Measurements from ENCODE around the gene UNKL.

Gene UNKL, protein sequence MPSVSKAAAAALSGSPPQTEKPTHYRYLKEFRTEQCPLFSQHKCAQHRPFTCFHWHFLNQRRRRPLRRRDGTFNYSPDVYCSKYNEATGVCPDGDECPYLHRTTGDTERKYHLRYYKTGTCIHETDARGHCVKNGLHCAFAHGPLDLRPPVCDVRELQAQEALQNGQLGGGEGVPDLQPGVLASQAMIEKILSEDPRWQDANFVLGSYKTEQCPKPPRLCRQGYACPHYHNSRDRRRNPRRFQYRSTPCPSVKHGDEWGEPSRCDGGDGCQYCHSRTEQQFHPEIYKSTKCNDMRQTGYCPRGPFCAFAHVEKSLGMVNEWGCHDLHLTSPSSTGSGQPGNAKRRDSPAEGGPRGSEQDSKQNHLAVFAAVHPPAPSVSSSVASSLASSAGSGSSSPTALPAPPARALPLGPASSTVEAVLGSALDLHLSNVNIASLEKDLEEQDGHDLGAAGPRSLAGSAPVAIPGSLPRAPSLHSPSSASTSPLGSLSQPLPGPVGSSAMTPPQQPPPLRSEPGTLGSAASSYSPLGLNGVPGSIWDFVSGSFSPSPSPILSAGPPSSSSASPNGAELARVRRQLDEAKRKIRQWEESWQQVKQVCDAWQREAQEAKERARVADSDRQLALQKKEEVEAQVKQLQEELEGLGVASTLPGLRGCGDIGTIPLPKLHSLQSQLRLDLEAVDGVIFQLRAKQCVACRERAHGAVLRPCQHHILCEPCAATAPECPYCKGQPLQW

DNA sequence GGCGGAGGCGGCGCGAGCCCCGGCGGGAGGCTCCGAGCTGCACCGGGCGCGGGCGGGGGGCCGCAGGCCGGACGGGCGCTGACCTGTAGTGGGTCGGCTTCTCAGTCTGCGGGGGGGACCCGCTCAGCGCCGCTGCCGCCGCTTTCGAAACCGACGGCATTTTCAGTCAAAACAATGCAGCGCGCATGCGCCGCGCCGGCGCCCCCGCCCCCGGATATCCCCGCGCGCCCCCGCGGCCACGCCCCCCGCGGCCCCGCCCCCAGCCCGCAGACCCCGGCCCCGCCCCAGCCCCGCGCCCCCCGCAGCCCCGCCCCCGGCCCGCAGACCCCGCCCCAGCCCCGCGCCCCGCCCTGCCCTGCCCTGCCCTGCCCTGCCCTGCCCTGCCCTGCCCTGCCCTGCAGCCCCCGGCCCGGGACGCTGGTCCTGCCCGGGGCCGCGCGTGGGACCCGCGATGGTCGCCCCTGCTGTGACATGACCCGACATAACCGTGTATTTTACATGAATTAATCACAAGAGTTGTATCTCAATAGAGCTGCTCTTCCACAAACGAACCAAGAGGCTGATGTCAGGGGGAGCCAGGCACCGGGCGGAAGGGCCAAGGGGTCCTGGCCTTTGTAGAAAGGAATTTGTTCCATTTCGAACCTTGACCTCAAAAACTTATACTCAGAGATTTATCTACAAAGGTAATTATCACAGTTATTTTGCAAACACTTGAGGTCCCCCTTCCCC lies at the start of gene UNKL:
UNKL (minus strand) TSS at position 173 of the 729 bp plus-strand sequence; CDS start at position 160, 13 bp downstream.
- H3K4me3 ChIP-seq (ENCODE audit: low read depth, low read length), result peak within 1 kb of the TSS; percentile 85
- TF ChIP-seq, protein P1, sequence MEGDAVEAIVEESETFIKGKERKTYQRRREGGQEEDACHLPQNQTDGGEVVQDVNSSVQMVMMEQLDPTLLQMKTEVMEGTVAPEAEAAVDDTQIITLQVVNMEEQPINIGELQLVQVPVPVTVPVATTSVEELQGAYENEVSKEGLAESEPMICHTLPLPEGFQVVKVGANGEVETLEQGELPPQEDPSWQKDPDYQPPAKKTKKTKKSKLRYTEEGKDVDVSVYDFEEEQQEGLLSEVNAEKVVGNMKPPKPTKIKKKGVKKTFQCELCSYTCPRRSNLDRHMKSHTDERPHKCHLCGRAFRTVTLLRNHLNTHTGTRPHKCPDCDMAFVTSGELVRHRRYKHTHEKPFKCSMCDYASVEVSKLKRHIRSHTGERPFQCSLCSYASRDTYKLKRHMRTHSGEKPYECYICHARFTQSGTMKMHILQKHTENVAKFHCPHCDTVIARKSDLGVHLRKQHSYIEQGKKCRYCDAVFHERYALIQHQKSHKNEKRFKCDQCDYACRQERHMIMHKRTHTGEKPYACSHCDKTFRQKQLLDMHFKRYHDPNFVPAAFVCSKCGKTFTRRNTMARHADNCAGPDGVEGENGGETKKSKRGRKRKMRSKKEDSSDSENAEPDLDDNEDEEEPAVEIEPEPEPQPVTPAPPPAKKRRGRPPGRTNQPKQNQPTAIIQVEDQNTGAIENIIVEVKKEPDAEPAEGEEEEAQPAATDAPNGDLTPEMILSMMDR (IDR thresholded peaks at IDR 0.05; ENCODE audit: control insufficient read depth, extremely low read depth, insufficient read depth), result no peak
- DNase-seq (ENCODE audit: low read depth), result no peak

DNA sequence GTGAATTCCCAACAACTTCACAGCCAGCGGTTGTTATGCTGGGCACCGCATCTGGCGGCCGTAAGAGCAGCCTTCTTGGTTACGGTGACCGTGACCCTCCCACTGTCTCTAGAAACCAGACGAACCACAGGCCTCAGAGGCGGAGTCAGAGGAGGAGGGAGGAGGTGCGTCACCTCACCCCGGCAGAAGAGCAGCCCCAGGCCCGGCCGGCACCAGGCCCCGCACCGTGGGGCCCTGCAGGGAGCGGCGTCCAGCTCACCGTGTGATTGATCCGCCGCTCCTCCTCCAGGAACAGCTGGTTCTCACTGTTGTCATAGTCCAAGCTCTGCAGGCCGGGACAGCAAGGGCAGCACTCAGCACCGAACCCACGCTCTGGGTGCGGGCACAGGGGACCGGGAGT lies 46.6 kb upstream of the UNKL start:
- TF ChIP-seq, protein P1 (IDR thresholded peaks at IDR 0.05; ENCODE audit: control insufficient read depth, extremely low read depth, insufficient read depth), result no peak
- no peak overlapping the region for H3K4me3 ChIP-seq (ENCODE audit: low read depth, low read length)
- no peak for DNase-seq (ENCODE audit: low read depth)

DNA sequence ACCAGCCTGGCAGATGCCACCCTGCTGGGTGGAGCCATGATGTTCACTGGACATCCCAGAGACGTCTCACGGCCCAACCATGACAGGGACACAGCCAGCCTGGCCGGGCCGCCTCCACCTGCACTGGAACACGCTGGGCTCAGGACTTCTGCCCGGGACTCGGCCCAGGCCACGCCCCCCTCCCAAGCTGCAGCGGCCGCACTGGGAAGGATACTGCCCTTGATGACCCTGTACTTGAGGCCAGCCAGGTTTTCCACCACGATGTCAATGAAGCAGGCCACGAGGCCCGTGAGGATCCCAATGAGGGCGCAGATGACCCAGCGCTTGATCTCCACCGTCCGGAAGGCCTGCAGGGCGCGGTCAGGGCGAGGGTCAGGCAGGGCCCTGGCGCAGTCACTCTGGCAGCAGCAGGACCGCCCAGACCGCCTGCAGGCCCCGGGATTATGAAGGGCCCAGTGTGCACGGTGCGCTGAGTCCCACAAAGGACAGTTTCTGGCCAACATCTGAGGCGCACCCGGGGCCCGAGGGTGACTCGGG lies 46.2 kb upstream of the UNKL start:
- no peak overlapping the region for H3K4me3 ChIP-seq (ENCODE audit: low read depth, low read length)
- TF ChIP-seq, protein P1 (IDR thresholded peaks at IDR 0.05; ENCODE audit: control insufficient read depth, extremely low read depth, insufficient read depth), result no peak
- no peak for DNase-seq (ENCODE audit: low read depth)

DNA sequence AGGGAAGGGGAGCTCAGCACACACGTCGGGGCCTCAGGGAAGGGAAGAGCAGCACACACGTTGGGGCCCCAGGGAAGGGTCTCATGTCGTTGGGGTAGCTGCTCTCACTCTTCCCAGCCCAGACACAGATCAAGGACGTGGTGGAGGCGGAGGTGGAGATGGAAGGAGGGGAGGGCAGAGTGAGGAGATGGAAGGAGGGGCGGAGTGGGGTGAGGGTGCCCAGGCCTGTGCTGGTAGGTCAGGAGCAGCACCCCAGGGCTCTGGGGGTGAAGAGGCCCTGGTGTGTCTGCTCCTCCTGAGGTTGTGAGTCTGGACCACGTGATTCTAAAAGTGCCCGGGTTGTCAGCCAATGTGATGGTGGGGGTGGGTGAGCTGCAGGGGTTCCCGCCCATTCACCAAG lies 45.5 kb upstream of the UNKL start:
- TF ChIP-seq, protein P1 (IDR thresholded peaks at IDR 0.05; ENCODE audit: control insufficient read depth, extremely low read depth, insufficient read depth), result no peak
- no peak for DNase-seq (ENCODE audit: low read depth)
- no peak overlapping the region for H3K4me3 ChIP-seq (ENCODE audit: low read depth, low read length)

DNA sequence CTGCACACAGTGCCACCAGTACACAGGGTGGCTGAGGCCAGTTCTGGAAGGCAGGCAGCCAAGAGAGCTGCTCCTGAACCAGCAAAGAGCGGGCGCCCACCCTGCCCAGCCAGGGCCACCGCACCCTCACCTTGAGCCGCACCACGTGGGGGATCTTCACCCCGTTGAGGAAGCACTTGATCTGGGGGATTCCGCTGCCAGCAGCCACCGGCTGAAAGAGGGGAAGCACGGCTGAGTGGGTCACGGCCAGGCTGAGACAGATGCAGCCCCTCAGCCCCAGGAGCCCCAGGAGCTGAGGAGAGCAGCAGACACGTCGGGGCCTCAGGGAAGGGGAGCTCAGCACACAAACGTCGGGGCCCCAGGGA lies 44.5 kb upstream of the UNKL start:
- no peak for DNase-seq (ENCODE audit: low read depth)
- TF ChIP-seq, protein P1 (IDR thresholded peaks at IDR 0.05; ENCODE audit: control insufficient read depth, extremely low read depth, insufficient read depth), result no peak
- no peak overlapping the region for H3K4me3 ChIP-seq (ENCODE audit: low read depth, low read length)

DNA sequence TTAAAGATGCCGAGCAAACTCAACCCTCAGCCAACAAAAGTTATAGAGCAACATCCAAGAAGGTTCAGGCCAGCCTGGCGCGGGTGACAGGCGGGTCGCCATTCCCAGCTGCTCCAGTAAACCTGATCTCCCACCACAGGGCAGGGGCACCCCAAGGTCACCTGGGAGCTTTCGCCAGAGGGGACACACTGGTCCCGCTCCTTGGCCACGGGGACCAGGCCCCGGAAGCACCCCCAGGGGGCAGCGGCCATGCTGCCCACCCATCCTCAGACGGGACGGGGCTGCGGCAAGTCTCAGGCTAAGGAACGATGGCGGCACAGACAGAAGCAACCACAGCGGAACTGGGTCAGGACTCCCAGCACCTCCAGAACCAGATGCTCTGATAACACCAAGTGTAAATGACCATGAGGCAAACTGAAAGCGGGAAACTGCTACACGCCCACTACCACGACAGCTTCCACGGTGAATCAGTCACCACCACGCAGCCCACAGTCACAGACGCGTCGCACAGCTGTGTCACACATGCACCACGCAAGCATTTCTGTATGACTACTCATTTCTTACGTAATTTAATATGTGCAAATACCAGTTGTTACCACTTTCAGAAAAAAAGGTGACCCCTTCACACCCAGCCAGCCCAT lies 44.0 kb upstream of the UNKL start:
- no peak for DNase-seq (ENCODE audit: low read depth)
- TF ChIP-seq, protein P1 (IDR thresholded peaks at IDR 0.05; ENCODE audit: control insufficient read depth, extremely low read depth, insufficient read depth), result no peak
- no peak overlapping the region for H3K4me3 ChIP-seq (ENCODE audit: low read depth, low read length)
